NCI-H128 (cell line): ENCODE measurements around the gene TMEM127.
"Not testable (repeated sequence)": the region's sequence is repeated elsewhere in the genome, so short reads cannot be mapped to it uniquely, and the experiment has no call there.

Source experiments
- DNase-seq: peaks from one replicate; lab custom pipeline; 2025; ENCODE audit not compliant: unreplicated experiment; lab: John Stamatoyannopoulos, UW

Gene TMEM127

GRCh38 chr2:96243843-96244242, 22.0 kb downstream of the TMEM127 start:
- no peak for DNase-seq

- DNase-seq: no peak
These were observed 23.7 kb downstream of the TMEM127 start for GRCh38 chr2:96241900-96242611.

- no peak for DNase-seq
These were observed 24.6 kb downstream of the TMEM127 start for GRCh38 chr2:96241227-96241626.

GRCh38 chr2:96240341-96241038, 25.3 kb downstream of the TMEM127 start:
- no peak for DNase-seq

GRCh38 chr2:96239745-96240264, 26.0 kb downstream of the TMEM127 start:
- DNase-seq: no peak

- DNase-seq: no peak
These were observed 26.7 kb downstream of the TMEM127 start for GRCh38 chr2:96239091-96239490.

- no peak for DNase-seq
These were observed 27.5 kb downstream of the TMEM127 start for GRCh38 chr2:96238266-96238665.

GRCh38 chr2:96236882-96237281, 28.9 kb downstream of the TMEM127 start:
- no peak for DNase-seq

- DNase-seq: no peak
These were observed 31.9 kb downstream of the TMEM127 start for GRCh38 chr2:96233880-96234316.

- DNase-seq: no peak
These were observed 32.4 kb downstream of the TMEM127 start for GRCh38 chr2:96233436-96233835.

GRCh38 chr2:96231316-96231715, 34.5 kb downstream of the TMEM127 start:
- no peak for DNase-seq

GRCh38 chr2:96225016-96225533, 40.7 kb downstream of the TMEM127 start:
- no peak for DNase-seq

- DNase-seq: not testable (repeated sequence)
These were observed 44.7 kb downstream of the TMEM127 start for GRCh38 chr2:96221106-96221505.

- not testable (repeated sequence) for DNase-seq
These were observed 45.8 kb downstream of the TMEM127 start for GRCh38 chr2:96219959-96220358.

- no peak for DNase-seq
These were observed 47.2 kb downstream of the TMEM127 start for GRCh38 chr2:96218508-96219131.

GRCh38 chr2:96214554-96214953, 51.2 kb downstream of the TMEM127 start:
- no peak for DNase-seq

GRCh38 chr2:96213379-96213778, 52.4 kb downstream of the TMEM127 start:
- DNase-seq: no peak

- no peak for DNase-seq
These were observed 53.5 kb downstream of the TMEM127 start for GRCh38 chr2:96212339-96212738.

- no peak for DNase-seq
These were observed 56.1 kb downstream of the TMEM127 start for GRCh38 chr2:96209729-96210085.

- no peak for DNase-seq
These were observed 56.6 kb downstream of the TMEM127 start for GRCh38 chr2:96209011-96209728.
